Cardiac muscle cell (in vitro differentiated cells and primary cell): ENCODE measurements around the gene CELSR1. TPM values are rescaled to one million over a fixed set of nuclear protein-coding genes. Genes with fewer than 3 reads are reported as not detected.
A peak's percentile ranks its signal among the peaks of the same experiment; 100 is the strongest.

ENCODE experiments used
- DNase-seq, 2 donors: peaks; one replicate each; pipeline versions ENCODE4 v3.0.0 to v3.0.0-alpha.2; 2010 to 2017; ENCODE audit warnings: low read depth in 1 of 2, low spot score in 1 of 2
- H3K27ac ChIP-seq: fragments of 200-600 bp; sonication (generic); 2 replicates; pipeline ENCODE4 v1.5.1; 2016
- H3K27me3 ChIP-seq: fragments of 200-600 bp; sonication (generic); 2 replicates; pipeline ENCODE4 v1.6.0; 2016; ENCODE audit warnings: control low read depth
- H3K36me3 ChIP-seq: fragments of 200-600 bp; sonication (generic); 2 replicates; pipeline ENCODE4 v1.5.1; 2016; ENCODE audit warnings: control low read depth
- H3K4me1 ChIP-seq: fragments of 200-600 bp; sonication (generic); 2 replicates; pipeline ENCODE4 v1.8.1; 2017; ENCODE audit warnings: low read depth, mild to moderate bottlenecking, mixed run types
- H3K4me3 ChIP-seq: fragments of 200-600 bp; sonication (generic); 2 replicates; pipeline ENCODE4 v1.5.1; 2016; ENCODE audit warnings: mild to moderate bottlenecking
- H3K9me3 ChIP-seq: fragments of 200-600 bp; sonication (generic); 2 replicates; pipeline ENCODE4 v1.5.1; 2017; ENCODE audit warnings: low read depth, mild to moderate bottlenecking, control low read depth
- CTCF ChIP-seq: IDR thresholded peaks from 2 replicates; pipeline ENCODE4 v1.5.1; 2012; ENCODE audit warnings: low read depth, mild to moderate bottlenecking, low read length
- polyA plus RNA-seq: library from polyadenylated mRNA; unstranded; fragments of >200 nt; fragmentation: Nextera tagmentation; extraction: Ambion mirVana; gene quantifications from 2 replicates; pipeline ENCODE4 v1.2.1, GENCODE V29; 2016
- total RNA-seq: library from RNA; depleted of rRNA; stranded (reverse); fragments of >200 nt; gene quantifications from 2 replicates; pipeline ENCODE4 v1.2.3, GENCODE V29; 2016

Gene CELSR1
- total RNA-seq (26.0 and 37.4 TPM in 2 replicates), polyA plus RNA-seq (9.0 and 9.2 TPM in 2 replicates)

GRCh38 chr22:46537225-46537945 lies at the start of gene CELSR1:
TSS of gene CELSR1 (minus strand) at chr22:46537620. CDS start at chr22:46537170, 450 bp downstream.
- Histone ChIP-seq H3K9me3 (no peaks in the 10 kb centered on the region), H3K27me3 (peaks cover 7% of the 10 kb centered on the region), H3K27ac (no peak within 1 kb of the TSS), H3K4me3 (peak within 1 kb of the TSS; percentile 90), H3K4me1 (peaks cover 18% of the 10 kb centered on the region), H3K36me3 (no peaks in the 10 kb centered on the region)
- DNase-seq: peak; percentile 40 to 84
- no peak for TF ChIP-seq CTCF

- DNase-seq: no peak
- Histone ChIP-seq H3K27ac (peak overlapping the region; percentile 92), H3K36me3 (no peaks in the 10 kb centered on the region), H3K27me3 (no peaks in the 10 kb centered on the region), H3K4me3 (no peak overlapping the region), H3K4me1 (peaks cover 67% of the 10 kb centered on the region), H3K9me3 (no peaks in the 10 kb centered on the region)
- TF ChIP-seq CTCF: no peak
These were observed 49.6 kb upstream of the CELSR1 start for GRCh38 chr22:46587061-46587460.

- H3K27me3 ChIP-seq: no peaks in the 10 kb centered on the region
- H3K36me3 ChIP-seq: no peaks in the 10 kb centered on the region
- peak overlapping the region; percentile 92 for H3K27ac ChIP-seq
- H3K4me1 ChIP-seq: peaks cover 64% of the 10 kb centered on the region
- DNase-seq: no peak
- no peak overlapping the region for H3K4me3 ChIP-seq
- TF ChIP-seq CTCF: no peak
- no peaks in the 10 kb centered on the region for H3K9me3 ChIP-seq
These were observed 49.2 kb upstream of the CELSR1 start for GRCh38 chr22:46586531-46587011.

- DNase-seq: no peak
- H3K36me3 ChIP-seq: no peaks in the 10 kb centered on the region
- peaks cover 61% of the 10 kb centered on the region for H3K4me1 ChIP-seq
- TF ChIP-seq CTCF: no peak
- H3K9me3 ChIP-seq: no peaks in the 10 kb centered on the region
- no peak overlapping the region for H3K4me3 ChIP-seq
- H3K27ac ChIP-seq: no peak overlapping the region
- H3K27me3 ChIP-seq: no peaks in the 10 kb centered on the region
These were observed 48.7 kb upstream of the CELSR1 start for GRCh38 chr22:46586123-46586519.

- DNase-seq: no peak
- H3K4me3 ChIP-seq: no peak overlapping the region
- H3K9me3 ChIP-seq: no peaks in the 10 kb centered on the region
- TF ChIP-seq CTCF: no peak
- peaks cover 55% of the 10 kb centered on the region for H3K4me1 ChIP-seq
- H3K36me3 ChIP-seq: no peaks in the 10 kb centered on the region
- H3K27me3 ChIP-seq: no peaks in the 10 kb centered on the region
- no peak overlapping the region for H3K27ac ChIP-seq
These were observed 48.1 kb upstream of the CELSR1 start for GRCh38 chr22:46585340-46586122.
